Stimulated activated naive CD8-positive, alpha-beta T cell treated with anti-CD3 and anti-CD28 coated beads, Interleukin-15, amount 100 ng/mL, for 72 hours (primary cell): ENCODE data around the gene FANCM.

Experiments
- ATAC-seq: fragments of 150-1000 bp; cut with Tn5 transposase; 2 replicates; pipeline ENCODE4 v1.10.0; 2021; ENCODE audit warnings: mild to moderate bottlenecking, moderate library complexity
- DNase-seq, 2 donors: peaks; one replicate each; pipeline ENCODE4 v3.0.0; 2021 to 2022
- H3K27ac Mint-ChIP-seq, 2 donors: one replicate each; pipeline ENCODE4 v1.8.0; 2022; ENCODE audit warnings: mild to moderate bottlenecking in 2 of 2, mixed read lengths in 2 of 2, moderate library complexity in 2 of 2
- H3K27me3 Mint-ChIP-seq: one replicate; pipeline ENCODE4 v1.8.0; 2022; ENCODE audit warnings: mixed read lengths
- H3K4me1 Mint-ChIP-seq: one replicate; pipeline ENCODE4 v1.8.0; 2022; ENCODE audit warnings: mild to moderate bottlenecking, mixed read lengths
- H3K4me3 Mint-ChIP-seq, 2 donors: one replicate each; pipeline ENCODE4 v1.8.0; 2022; ENCODE audit warnings: mild to moderate bottlenecking in 2 of 2, mixed read lengths in 2 of 2, moderate library complexity in 1 of 2
- H3K9me3 Mint-ChIP-seq, 2 donors: one replicate each; pipeline ENCODE4 v1.8.0; 2022; ENCODE audit warnings: mixed read lengths in 2 of 2

FANCM gene

GRCh38 chr14:45135659-45136395, at the start of gene FANCM:
Gene FANCM (plus strand): TSS chr14:45135930. CDS start chr14:45136032, 102 bp downstream.
- peak; percentile 78 to 87 for DNase-seq
- H3K4me1 Mint-ChIP-seq, result peaks cover 26% of the 10 kb centered on the region

GRCh38 chr14:45089813-45090212, 45.9 kb upstream of the FANCM start:
- peak overlapping the region in 1 of 2 donors; percentile 28 for H3K4me3 Mint-ChIP-seq

More at GRCh38 chr14:45135659-45136395, at the start of gene FANCM:
- peak; percentile 55 for ATAC-seq
- H3K9me3 Mint-ChIP-seq, result no peaks in the 10 kb centered on the region
- H3K27ac Mint-ChIP-seq, result peak within 1 kb of the TSS; percentile 99 to 100
- no peaks in the 10 kb centered on the region for H3K27me3 Mint-ChIP-seq
- H3K4me3 Mint-ChIP-seq, result peak within 1 kb of the TSS; percentile 96 to 100

GRCh38 chr14:45091710-45092109, 44.0 kb upstream of the FANCM start:
- Mint-ChIP-seq H3K4me1 (peaks cover 49% of the 10 kb centered on the region), H3K4me3 (no peak overlapping the region), H3K27me3 (no peaks in the 10 kb centered on the region), H3K9me3 (no peaks in the 10 kb centered on the region), H3K27ac (peak overlapping the region in 1 of 2 donors; percentile 77)
- DNase-seq, result no peak
- no peak for ATAC-seq

More at GRCh38 chr14:45089813-45090212, 45.9 kb upstream of the FANCM start:
- Mint-ChIP-seq H3K4me1 (peaks cover 67% of the 10 kb centered on the region), H3K9me3 (no peaks in the 10 kb centered on the region), H3K27ac (peak overlapping the region; percentile 34 to 85), H3K27me3 (no peaks in the 10 kb centered on the region)
- no peak for DNase-seq
- ATAC-seq, result peak; percentile 100

- ATAC-seq, result no peak
- Mint-ChIP-seq H3K9me3 (no peaks in the 10 kb centered on the region), H3K27ac (no peak overlapping the region), H3K4me3 (no peak overlapping the region), H3K27me3 (no peaks in the 10 kb centered on the region), H3K4me1 (peaks cover 24% of the 10 kb centered on the region)
- DNase-seq, result no peak
Measured at GRCh38 chr14:45094275-45094674, 41.5 kb upstream of the FANCM start.

- H3K27me3 Mint-ChIP-seq, result no peaks in the 10 kb centered on the region
- H3K4me1 Mint-ChIP-seq, result peaks cover 16% of the 10 kb centered on the region
- ATAC-seq (peak; percentile 74), DNase-seq (no peak)
- H3K27ac Mint-ChIP-seq, result no peak overlapping the region
- H3K9me3 Mint-ChIP-seq, result no peaks in the 10 kb centered on the region
- no peak overlapping the region for H3K4me3 Mint-ChIP-seq
Measured at GRCh38 chr14:45095143-45095542, 40.6 kb upstream of the FANCM start.

- peaks cover 6% of the 10 kb centered on the region for H3K4me1 Mint-ChIP-seq
- H3K27ac Mint-ChIP-seq, result no peak overlapping the region
- no peak for DNase-seq
- no peak for ATAC-seq
- no peaks in the 10 kb centered on the region for H3K9me3 Mint-ChIP-seq
- no peaks in the 10 kb centered on the region for H3K27me3 Mint-ChIP-seq
- no peak overlapping the region for H3K4me3 Mint-ChIP-seq
Measured at GRCh38 chr14:45096218-45096617, 39.5 kb upstream of the FANCM start.

GRCh38 chr14:45103806-45104205, 31.9 kb upstream of the FANCM start:
- Mint-ChIP-seq H3K9me3 (no peaks in the 10 kb centered on the region), H3K27ac (no peak overlapping the region), H3K27me3 (no peaks in the 10 kb centered on the region), H3K4me1 (peaks cover 2% of the 10 kb centered on the region), H3K4me3 (no peak overlapping the region)
- DNase-seq (no peak), ATAC-seq (no peak)

- DNase-seq, result no peak
- no peak overlapping the region for H3K4me3 Mint-ChIP-seq
- no peaks in the 10 kb centered on the region for H3K27me3 Mint-ChIP-seq
- no peak for ATAC-seq
- H3K9me3 Mint-ChIP-seq, result no peaks in the 10 kb centered on the region
- H3K4me1 Mint-ChIP-seq, result peaks cover 6% of the 10 kb centered on the region
- H3K27ac Mint-ChIP-seq, result no peak overlapping the region
Measured at GRCh38 chr14:45104561-45104960, 31.2 kb upstream of the FANCM start.

GRCh38 chr14:45112896-45113781, 22.6 kb upstream of the FANCM start:
- peak overlapping the region in 1 of 2 donors; percentile 27 for H3K4me3 Mint-ChIP-seq
- no peaks in the 10 kb centered on the region for H3K27me3 Mint-ChIP-seq
- peak overlapping the region; percentile 55 to 87 for H3K27ac Mint-ChIP-seq
- peaks cover 16% of the 10 kb centered on the region for H3K4me1 Mint-ChIP-seq
- ATAC-seq (peak; percentile 68), DNase-seq (no peak)
- no peaks in the 10 kb centered on the region for H3K9me3 Mint-ChIP-seq

GRCh38 chr14:45114327-45114726, 21.4 kb upstream of the FANCM start:
- H3K9me3 Mint-ChIP-seq, result no peaks in the 10 kb centered on the region
- no peak for DNase-seq
- no peak overlapping the region for H3K4me3 Mint-ChIP-seq
- H3K4me1 Mint-ChIP-seq, result peaks cover 10% of the 10 kb centered on the region
- H3K27me3 Mint-ChIP-seq, result no peaks in the 10 kb centered on the region
- peak overlapping the region in 1 of 2 donors; percentile 33 for H3K27ac Mint-ChIP-seq
- ATAC-seq, result peak; percentile 62

- Mint-ChIP-seq H3K27ac (no peak overlapping the region), H3K4me1 (peaks cover 5% of the 10 kb centered on the region), H3K9me3 (no peaks in the 10 kb centered on the region), H3K27me3 (no peaks in the 10 kb centered on the region), H3K4me3 (no peak overlapping the region)
- ATAC-seq (no peak), DNase-seq (no peak)
Measured at GRCh38 chr14:45118594-45118993, 17.1 kb upstream of the FANCM start.

- Mint-ChIP-seq H3K27ac (peak overlapping the region in 1 of 2 donors; percentile 83), H3K9me3 (no peaks in the 10 kb centered on the region), H3K4me3 (no peak overlapping the region), H3K27me3 (no peaks in the 10 kb centered on the region), H3K4me1 (no peaks in the 10 kb centered on the region)
- DNase-seq (no peak), ATAC-seq (no peak)
Measured at GRCh38 chr14:45120096-45120495, 15.6 kb upstream of the FANCM start.

GRCh38 chr14:45123271-45123670, 12.5 kb upstream of the FANCM start:
- H3K27ac Mint-ChIP-seq, result peak overlapping the region in 1 of 2 donors; percentile 71
- no peak for ATAC-seq
- DNase-seq, result no peak
- no peaks in the 10 kb centered on the region for H3K27me3 Mint-ChIP-seq
- H3K9me3 Mint-ChIP-seq, result no peaks in the 10 kb centered on the region
- no peak overlapping the region for H3K4me3 Mint-ChIP-seq
- peaks cover 6% of the 10 kb centered on the region for H3K4me1 Mint-ChIP-seq

GRCh38 chr14:45125754-45126153, 10.0 kb upstream of the FANCM start:
- Mint-ChIP-seq H3K9me3 (no peaks in the 10 kb centered on the region), H3K27ac (no peak overlapping the region), H3K27me3 (no peaks in the 10 kb centered on the region), H3K4me3 (no peak overlapping the region), H3K4me1 (peaks cover 6% of the 10 kb centered on the region)
- ATAC-seq, result no peak
- DNase-seq, result no peak

GRCh38 chr14:45128963-45129629, 6.6 kb upstream of the FANCM start:
- H3K27ac Mint-ChIP-seq, result no peak overlapping the region
- no peak overlapping the region for H3K4me3 Mint-ChIP-seq
- no peak for DNase-seq
- H3K9me3 Mint-ChIP-seq, result no peaks in the 10 kb centered on the region
- no peaks in the 10 kb centered on the region for H3K27me3 Mint-ChIP-seq
- peaks cover 14% of the 10 kb centered on the region for H3K4me1 Mint-ChIP-seq
- ATAC-seq, result no peak
